Prostate gland (tissue), 2 donors: ENCODE data around the gene GDF15. TPM values are rescaled to one million over a fixed set of nuclear protein-coding genes. Genes with fewer than 3 reads are reported as not detected.

Source experiments
- DNase-seq: peaks from one replicate; pipeline ENCODE4 v3.0.0-alpha.2; 2019; ENCODE audit warnings: low spot score
- H3K27ac ChIP-seq, 2 donors: fragments of 200-600 bp; sonication (generic); 2 replicates each; pipeline ENCODE4 v1.5.1; 2017 to 2019
- H3K27me3 ChIP-seq: fragments of 200-600 bp; sonication (generic); replicated peaks from 2 replicates; pipeline ENCODE4 v1.5.1; 2019; ENCODE audit not compliant: insufficient read depth
- H3K36me3 ChIP-seq, 2 donors: fragments of 200-600 bp; sonication (generic); 1 replicate in 1 of 2; 2 replicates in 1 of 2; pipeline versions ENCODE4 v1.5.1 to v1.8.1; 2017 to 2019
- H3K4me1 ChIP-seq: fragments of 200-600 bp; sonication (generic); replicated peaks from 2 replicates; pipeline ENCODE4 v1.5.1; 2019
- H3K4me3 ChIP-seq, 2 donors: fragments of 200-600 bp; sonication (generic); 2 replicates each; pipeline ENCODE4 v1.5.1; 2017 to 2019
- H3K9me3 ChIP-seq: fragments of 200-600 bp; sonication (generic); 2 replicates; pipeline ENCODE4 v1.5.1; 2017
- POLR2A ChIP-seq: fragments of 450-650 bp; IDR thresholded peaks from one replicate; pipeline ENCODE4 v1.6.1; 2016; ENCODE audit warnings: antibody characterized with exemption, mild to moderate bottlenecking
- POLR2AphosphoS5 ChIP-seq: sonication (generic); formaldehyde crosslinking; IDR thresholded peaks from one replicate; pipeline ENCODE4 v1.6.1; 2017; ENCODE audit warnings: antibody characterized with exemption
- WGBS: methylation state at CpG from one replicate; pipeline ENCODE4 v1.1.5; 2018; 5-methylcytosine and 5-hydroxymethylcytosine counted together
- intact Hi-C: fragments of 100-400 bp; cut with DNase I; formaldehyde crosslinking; loops from one replicate; pipeline ENCODE4 v1.14.2; 2022
- total RNA-seq, 2 donors: library from RNA; depleted of rRNA; stranded (reverse); fragments of >200 nt; gene quantifications; one replicate each; pipeline ENCODE4 v1.1.0, GENCODE V29; 2016
- TF ChIP-seq, protein P1 (sequence below), 4 experiments: fragments of 200-600 bp in 2 of 4; fragments of 450-650 bp in 2 of 4; sonication (generic) in 2 of 4; IDR thresholded peaks; 1 replicate in 3 of 4; 2 replicates in 1 of 4; pipeline ENCODE4 v1.5.1; 2016 to 2019; ENCODE audit warnings: antibody characterized with exemption in 4 of 4, mild to moderate bottlenecking in 2 of 4, moderate library complexity in 2 of 4

GDF15 gene
- total RNA-seq, 2 donors from 2014 or later, result 49.6 to 136 TPM

GRCh38 chr19:18433735-18434398 is 47.9 kb downstream of the GDF15 start:
- no peak for DNase-seq
- H3K27me3 ChIP-seq, result no peaks in the 10 kb centered on the region
- H3K36me3 ChIP-seq, result no peaks in the 10 kb centered on the region
- H3K4me1 ChIP-seq, result peaks cover 2% of the 10 kb centered on the region
- intact Hi-C loops, result no loop called here
- H3K9me3 ChIP-seq, result no peaks in the 10 kb centered on the region
- WGBS, result 10% methylated on average over 21 of the region's 60 CpGs
- peak overlapping the region; percentile 71 to 73 for H3K27ac ChIP-seq
- peak overlapping the region; percentile 43 to 47 for H3K4me3 ChIP-seq
- TF ChIP-seq, protein P1, sequence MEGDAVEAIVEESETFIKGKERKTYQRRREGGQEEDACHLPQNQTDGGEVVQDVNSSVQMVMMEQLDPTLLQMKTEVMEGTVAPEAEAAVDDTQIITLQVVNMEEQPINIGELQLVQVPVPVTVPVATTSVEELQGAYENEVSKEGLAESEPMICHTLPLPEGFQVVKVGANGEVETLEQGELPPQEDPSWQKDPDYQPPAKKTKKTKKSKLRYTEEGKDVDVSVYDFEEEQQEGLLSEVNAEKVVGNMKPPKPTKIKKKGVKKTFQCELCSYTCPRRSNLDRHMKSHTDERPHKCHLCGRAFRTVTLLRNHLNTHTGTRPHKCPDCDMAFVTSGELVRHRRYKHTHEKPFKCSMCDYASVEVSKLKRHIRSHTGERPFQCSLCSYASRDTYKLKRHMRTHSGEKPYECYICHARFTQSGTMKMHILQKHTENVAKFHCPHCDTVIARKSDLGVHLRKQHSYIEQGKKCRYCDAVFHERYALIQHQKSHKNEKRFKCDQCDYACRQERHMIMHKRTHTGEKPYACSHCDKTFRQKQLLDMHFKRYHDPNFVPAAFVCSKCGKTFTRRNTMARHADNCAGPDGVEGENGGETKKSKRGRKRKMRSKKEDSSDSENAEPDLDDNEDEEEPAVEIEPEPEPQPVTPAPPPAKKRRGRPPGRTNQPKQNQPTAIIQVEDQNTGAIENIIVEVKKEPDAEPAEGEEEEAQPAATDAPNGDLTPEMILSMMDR (IDR thresholded peaks at IDR 0.05), result no peak
- no peak for TF ChIP-seq POLR2AphosphoS5

DNA sequence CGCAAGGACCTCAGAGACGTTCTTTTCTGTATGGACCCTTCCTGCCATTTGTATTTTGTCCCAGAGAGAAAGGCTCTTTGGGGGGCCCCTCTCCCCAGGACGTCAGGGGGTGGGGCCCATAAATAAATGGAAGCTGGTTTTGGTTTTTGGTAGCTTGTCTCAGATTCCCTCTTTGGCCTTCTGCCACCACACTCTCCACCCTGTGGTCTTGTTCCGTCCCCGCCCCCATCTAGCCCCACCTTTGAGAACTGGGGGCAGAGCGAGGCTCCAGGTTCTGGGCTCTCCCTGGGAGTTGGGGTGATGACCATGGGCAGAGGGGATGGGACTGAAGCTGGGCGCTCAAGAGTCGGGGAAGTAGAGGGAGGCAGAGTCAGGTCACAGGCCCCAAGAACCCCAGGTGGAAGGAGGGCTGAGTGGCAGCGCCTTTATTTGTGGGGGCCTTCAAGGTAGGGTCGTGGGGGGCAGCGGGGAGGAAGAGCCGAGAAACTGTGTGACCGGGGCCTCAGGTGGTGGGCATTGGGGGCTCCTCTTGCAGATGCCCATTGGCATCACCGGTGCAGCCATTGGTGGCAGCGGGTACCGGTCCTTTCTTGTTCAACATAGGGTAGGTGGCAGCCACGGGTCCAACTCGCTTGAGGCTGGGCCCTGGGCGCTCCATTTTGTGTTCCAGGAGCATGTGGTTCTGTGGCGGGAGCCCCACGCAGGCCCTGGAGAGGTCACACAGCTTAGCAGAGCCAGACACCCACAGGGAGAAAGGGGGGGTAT is 48.6 kb downstream of the GDF15 start:
- H3K9me3 ChIP-seq, result no peaks in the 10 kb centered on the region
- peak overlapping the region in 1 of 2 donors; percentile 43 for H3K4me3 ChIP-seq
- WGBS, result 73% methylated on average over 18 of the region's 21 CpGs
- no peaks in the 10 kb centered on the region for H3K27me3 ChIP-seq
- no peak for DNase-seq
- H3K36me3 ChIP-seq, result no peaks in the 10 kb centered on the region
- intact Hi-C loops, result no loop called here
- peaks cover 2% of the 10 kb centered on the region for H3K4me1 ChIP-seq
- peak overlapping the region; percentile 71 to 73 for H3K27ac ChIP-seq
- TF ChIP-seq, protein P1 (IDR thresholded peaks at IDR 0.05), result no peak
- TF ChIP-seq POLR2AphosphoS5 (no peak), POLR2A (no peak)

DNA sequence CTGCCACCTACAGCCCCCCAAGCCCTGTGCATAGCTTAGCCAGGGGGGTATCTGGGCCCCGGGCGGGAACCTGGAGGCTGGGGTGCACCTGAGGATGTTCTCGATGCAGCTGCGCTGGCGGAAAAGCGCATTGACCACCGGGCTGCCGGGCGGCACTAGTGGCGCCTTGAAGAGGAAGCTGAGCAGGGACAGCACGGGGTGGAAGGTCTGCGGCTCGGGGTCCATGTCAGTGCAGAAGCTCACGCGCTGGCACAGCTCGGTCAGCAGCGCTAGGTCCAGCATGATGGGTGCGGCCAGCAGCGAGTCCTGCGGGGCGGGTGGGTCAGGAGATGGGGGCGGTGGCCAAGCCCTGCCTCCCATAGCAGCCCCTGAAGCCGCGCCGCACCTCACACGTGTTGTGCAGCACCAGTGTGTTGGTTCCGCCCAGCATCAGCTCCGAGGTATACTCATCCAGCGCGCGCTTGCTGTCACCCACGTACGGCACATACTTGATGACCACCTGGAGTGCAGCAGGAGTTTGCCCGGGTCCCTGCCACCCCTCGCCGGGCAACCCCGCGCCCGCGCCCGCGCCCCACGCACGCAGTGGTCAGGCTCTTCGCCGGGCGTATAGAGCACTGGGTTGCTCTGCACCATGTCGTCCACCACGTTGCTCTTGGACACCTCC is 49.4 kb downstream of the GDF15 start:
- Histone ChIP-seq H3K9me3 (no peaks in the 10 kb centered on the region), H3K27ac (no peak overlapping the region), H3K36me3 (no peaks in the 10 kb centered on the region), H3K4me1 (peaks cover 2% of the 10 kb centered on the region), H3K4me3 (no peak overlapping the region), H3K27me3 (no peaks in the 10 kb centered on the region)
- DNase-seq, result no peak
- TF ChIP-seq POLR2AphosphoS5, result no peak
- TF ChIP-seq POLR2A, result no peak
- TF ChIP-seq, protein P1 (IDR thresholded peaks at IDR 0.05), result no peak
- WGBS, result 93% methylated on average over 49 of the region's 49 CpGs
- intact Hi-C loops, result no loop called here

GRCh38 chr19:18435842-18436670 is 50.1 kb downstream of the GDF15 start:
- Histone ChIP-seq H3K4me3 (no peak overlapping the region), H3K4me1 (peaks cover 2% of the 10 kb centered on the region), H3K9me3 (no peaks in the 10 kb centered on the region), H3K27ac (no peak overlapping the region), H3K36me3 (no peaks in the 10 kb centered on the region), H3K27me3 (no peaks in the 10 kb centered on the region)
- no peak for DNase-seq
- WGBS, result 70% methylated on average over 46 of the region's 46 CpGs
- TF ChIP-seq POLR2AphosphoS5, result no peak
- TF ChIP-seq, protein P1 (IDR thresholded peaks at IDR 0.05), result no peak
- TF ChIP-seq POLR2A, result no peak
- intact Hi-C loops, result no loop called here
